Activated CD8-positive, alpha-beta T cell treated with anti-CD3 and anti-CD28 coated beads for 36 hours (primary cell): ENCODE results near the gene ABR. TPM values are rescaled to one million over a fixed set of nuclear protein-coding genes. Genes with fewer than 3 reads are reported as not detected.

Source experiments
- ATAC-seq: fragments of 200-7000 bp; cut with Tn5 transposase; one replicate; pipeline ENCODE4 v1.10.0; 2021; ENCODE audit warnings: mild to moderate bottlenecking, moderate library complexity
- CTCF ChIA-PET: fragments of 350-600 bp; sonication (Branson Sonifier 250); formaldehyde crosslinking; loops from one replicate; lab custom pipeline; 2021; ENCODE audit warnings: antibody characterized with exemption; lab: Charles Lee
- POLR2A ChIA-PET: fragments of 350-600 bp; sonication (Branson Sonifier 250); formaldehyde crosslinking; loops from one replicate; lab custom pipeline; 2021; ENCODE audit warnings: antibody characterized with exemption; lab: Charles Lee
- DNase-seq: peaks from one replicate; pipeline ENCODE4 v3.0.0-alpha.2; 2020
- H3K27ac Mint-ChIP-seq: one replicate; pipeline ENCODE4 v1.8.0; 2021; ENCODE audit warnings: mild to moderate bottlenecking, mixed read lengths
- H3K27me3 Mint-ChIP-seq: one replicate; pipeline ENCODE4 v1.8.0; 2021; ENCODE audit warnings: mixed read lengths
- H3K36me3 Mint-ChIP-seq: one replicate; pipeline ENCODE4 v1.8.0; 2021; ENCODE audit warnings: low read depth, mixed read lengths
- H3K4me1 Mint-ChIP-seq: one replicate; pipeline ENCODE4 v1.8.0; 2021; ENCODE audit warnings: low read depth, mixed read lengths
- H3K4me3 Mint-ChIP-seq: one replicate; pipeline ENCODE4 v1.8.0; 2021; ENCODE audit warnings: mild to moderate bottlenecking, moderate library complexity, mixed read lengths
- H3K9me3 Mint-ChIP-seq: one replicate; pipeline ENCODE4 v1.8.0; 2021; ENCODE audit warnings: mixed read lengths
- intact Hi-C: fragments of 100-400 bp; cut with micrococcal nuclease; formaldehyde crosslinking; loops from one replicate; pipeline ENCODE4 v1.10.0; 2022
- total RNA-seq, 2 experiments: library from RNA; stranded (reverse); gene quantifications; one replicate each; pipeline ENCODE4 v1.2.3, GENCODE V29; 2021
- TF ChIP-seq, protein P1 (sequence below): fragments of 200-600 bp; IDR thresholded peaks from one replicate; pipeline ENCODE4 v1.8.0; 2022; ENCODE audit warnings: antibody characterized with exemption, mild to moderate bottlenecking

The ABR gene
- total RNA-seq, result 10 to 100 TPM; 44.4 to 46.6 TPM

DNA sequence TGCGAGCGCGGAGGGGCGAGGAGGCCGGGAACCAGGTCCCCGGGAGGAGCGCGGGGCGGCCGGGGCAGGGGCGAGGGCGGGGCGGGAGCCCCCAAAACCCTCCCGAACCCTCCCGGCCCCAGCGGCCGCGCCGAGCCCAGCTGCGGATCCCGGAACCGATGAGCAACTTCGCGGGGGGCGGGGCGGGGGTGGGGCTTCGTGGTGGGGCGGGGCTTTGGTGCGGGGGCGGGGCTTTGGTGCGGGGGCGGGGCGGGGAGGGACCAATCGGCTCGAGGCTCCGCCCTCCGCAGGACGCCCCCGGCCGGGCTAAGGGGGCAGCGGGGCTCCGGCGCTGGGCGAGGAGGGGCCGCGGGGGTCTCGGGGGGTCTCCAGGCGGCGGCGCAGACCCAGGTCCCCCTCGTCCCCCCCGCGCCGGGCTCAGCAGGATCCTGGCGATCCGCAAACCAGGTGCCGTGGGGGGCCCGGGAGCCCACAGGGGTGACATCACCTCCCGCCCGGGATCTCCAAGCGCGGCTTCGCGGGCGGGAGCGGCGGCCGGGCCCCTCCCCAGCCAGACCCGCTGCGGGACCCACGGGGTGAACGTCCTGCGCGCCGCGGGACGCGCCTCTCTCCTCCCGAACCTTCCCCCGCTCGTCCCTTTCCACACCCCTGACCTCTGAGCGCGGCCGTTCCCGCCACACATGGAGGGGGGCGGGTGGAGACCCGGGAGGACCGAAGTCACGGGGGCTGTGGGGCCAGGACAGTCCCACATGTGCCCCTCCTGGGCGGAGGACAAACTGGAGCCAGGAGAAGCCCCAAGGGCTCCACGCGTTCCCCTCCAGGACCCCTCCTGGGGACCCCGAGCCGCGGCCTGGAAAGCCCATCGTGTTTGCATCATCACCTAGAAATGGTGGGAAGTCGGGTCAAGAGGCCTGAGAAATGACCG lies at the start of gene ABR:
TSS of gene ABR (minus strand) at position 164 of the 925 bp plus-strand sequence. CDS start 254 bp downstream, outside the sequence.
- CTCF ChIA-PET, result interaction anchor here (9.7 kb wide), 1 partner anchor 57 kb away, joined by 142 read pairs; no protein-coding TSS in a partner anchor

DNA sequence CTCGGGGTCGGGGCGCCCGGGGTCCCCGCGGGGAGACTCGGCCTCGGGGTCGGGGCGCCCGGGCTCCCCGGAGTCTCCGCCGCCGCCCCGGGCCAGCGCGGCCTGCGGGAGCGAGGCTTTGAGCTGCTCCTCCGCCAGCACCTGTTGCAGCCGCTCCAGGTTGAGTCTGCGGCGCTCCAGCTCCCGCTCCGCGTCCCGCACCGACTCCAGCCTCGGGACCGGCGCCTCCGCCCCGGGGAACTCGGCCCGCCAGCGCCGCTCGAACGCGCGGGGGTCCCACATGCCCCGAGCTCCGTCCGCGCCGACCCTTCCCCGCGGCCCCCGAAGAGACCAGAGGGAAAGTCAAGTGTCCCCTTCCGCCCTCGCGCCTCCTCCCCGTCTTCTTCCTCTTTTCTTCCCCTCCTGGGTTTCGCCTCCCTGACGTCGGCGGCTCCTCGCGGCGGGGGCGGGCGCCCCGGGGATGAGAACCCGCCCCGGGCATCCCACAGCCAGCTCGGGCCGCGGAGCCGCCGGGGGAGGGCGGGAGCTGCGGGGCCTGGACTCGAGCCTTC lies 49.6 kb upstream of the ABR start:
- intact Hi-C loops, result no loop called here
- Mint-ChIP-seq H3K4me1 (peaks cover 10% of the 10 kb centered on the region), H3K27me3 (peaks cover 40% of the 10 kb centered on the region), H3K27ac (no peak overlapping the region), H3K4me3 (peak overlapping the region; percentile 78), H3K9me3 (no peaks in the 10 kb centered on the region), H3K36me3 (no peaks in the 10 kb centered on the region)
- DNase-seq, result peak; percentile 50
- TF ChIP-seq, protein P1, sequence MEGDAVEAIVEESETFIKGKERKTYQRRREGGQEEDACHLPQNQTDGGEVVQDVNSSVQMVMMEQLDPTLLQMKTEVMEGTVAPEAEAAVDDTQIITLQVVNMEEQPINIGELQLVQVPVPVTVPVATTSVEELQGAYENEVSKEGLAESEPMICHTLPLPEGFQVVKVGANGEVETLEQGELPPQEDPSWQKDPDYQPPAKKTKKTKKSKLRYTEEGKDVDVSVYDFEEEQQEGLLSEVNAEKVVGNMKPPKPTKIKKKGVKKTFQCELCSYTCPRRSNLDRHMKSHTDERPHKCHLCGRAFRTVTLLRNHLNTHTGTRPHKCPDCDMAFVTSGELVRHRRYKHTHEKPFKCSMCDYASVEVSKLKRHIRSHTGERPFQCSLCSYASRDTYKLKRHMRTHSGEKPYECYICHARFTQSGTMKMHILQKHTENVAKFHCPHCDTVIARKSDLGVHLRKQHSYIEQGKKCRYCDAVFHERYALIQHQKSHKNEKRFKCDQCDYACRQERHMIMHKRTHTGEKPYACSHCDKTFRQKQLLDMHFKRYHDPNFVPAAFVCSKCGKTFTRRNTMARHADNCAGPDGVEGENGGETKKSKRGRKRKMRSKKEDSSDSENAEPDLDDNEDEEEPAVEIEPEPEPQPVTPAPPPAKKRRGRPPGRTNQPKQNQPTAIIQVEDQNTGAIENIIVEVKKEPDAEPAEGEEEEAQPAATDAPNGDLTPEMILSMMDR, result no peak
- ATAC-seq, result peak; percentile 51
- ChIA-PET CTCF (interaction anchor here (0.9 to 1.5 kb wide), 4 partner anchors 30 to 107 kb away, joined by 3 to 5 read pairs (median 3); no protein-coding TSS in a partner anchor), POLR2A (interaction anchor here (0.9 kb wide), 1 partner anchor 31 kb away, joined by 3 read pairs; no protein-coding TSS in a partner anchor)

More for the DNA sequence above, at the start of gene ABR:
- peak within 1 kb of the TSS; percentile 67 for H3K4me3 Mint-ChIP-seq
- POLR2A ChIA-PET, result no interaction called here
- no peaks in the 10 kb centered on the region for H3K9me3 Mint-ChIP-seq
- peaks cover 15% of the 10 kb centered on the region for H3K4me1 Mint-ChIP-seq
- DNase-seq (peak; percentile 55), ATAC-seq (peak; percentile 52)
- no peak within 1 kb of the TSS for H3K27ac Mint-ChIP-seq
- H3K27me3 Mint-ChIP-seq, result peaks cover 2% of the 10 kb centered on the region
- no peaks in the 10 kb centered on the region for H3K36me3 Mint-ChIP-seq
- intact Hi-C loops, result no loop called here
- TF ChIP-seq, protein P1, result no peak

DNA sequence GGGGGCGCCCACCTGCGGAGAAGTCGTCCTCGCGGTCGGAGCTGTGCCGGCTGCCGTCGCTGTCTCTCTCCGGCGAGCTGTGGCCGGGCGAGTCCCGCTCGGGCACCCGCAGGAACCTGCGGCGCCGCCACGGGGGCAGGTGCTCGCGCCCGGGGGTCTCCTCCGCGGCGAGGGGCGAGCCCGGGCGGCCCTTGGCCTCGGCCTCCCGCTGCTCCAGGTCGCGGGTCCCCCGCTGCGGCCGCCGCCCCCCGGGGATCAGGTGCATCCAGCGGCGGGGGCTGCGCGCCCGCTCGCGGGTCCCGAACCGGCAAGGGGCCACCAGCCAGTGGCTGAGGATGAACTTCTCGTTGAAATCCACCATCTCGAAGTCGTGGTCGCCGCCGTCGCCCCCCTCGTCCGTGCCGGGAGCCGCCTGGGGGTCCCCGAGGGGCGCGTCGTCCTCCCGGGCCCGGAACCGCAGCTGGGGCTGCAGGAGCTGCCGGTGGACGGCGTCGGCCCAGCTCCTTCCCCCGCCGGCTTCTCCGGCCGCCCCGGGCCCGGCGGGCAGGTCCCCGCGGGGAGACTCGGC lies 49.1 kb upstream of the ABR start:
- DNase-seq, result peak; percentile 16
- Mint-ChIP-seq H3K27ac (no peak overlapping the region), H3K36me3 (no peaks in the 10 kb centered on the region), H3K27me3 (peaks cover 38% of the 10 kb centered on the region), H3K4me1 (peaks cover 10% of the 10 kb centered on the region), H3K4me3 (no peak overlapping the region), H3K9me3 (no peaks in the 10 kb centered on the region)
- intact Hi-C loops, result no loop called here
- TF ChIP-seq, protein P1, result no peak
- peak; percentile 8 for ATAC-seq
- POLR2A ChIA-PET, result interaction anchor here (0.9 kb wide), 2 partner anchors 31 to 50 kb away, joined by 3 read pairs; no protein-coding TSS in a partner anchor
- CTCF ChIA-PET, result interaction anchor here (0.9 to 1.5 kb wide), 5 partner anchors 31 to 106 kb away, joined by 3 to 5 read pairs (median 3); no protein-coding TSS in a partner anchor

DNA sequence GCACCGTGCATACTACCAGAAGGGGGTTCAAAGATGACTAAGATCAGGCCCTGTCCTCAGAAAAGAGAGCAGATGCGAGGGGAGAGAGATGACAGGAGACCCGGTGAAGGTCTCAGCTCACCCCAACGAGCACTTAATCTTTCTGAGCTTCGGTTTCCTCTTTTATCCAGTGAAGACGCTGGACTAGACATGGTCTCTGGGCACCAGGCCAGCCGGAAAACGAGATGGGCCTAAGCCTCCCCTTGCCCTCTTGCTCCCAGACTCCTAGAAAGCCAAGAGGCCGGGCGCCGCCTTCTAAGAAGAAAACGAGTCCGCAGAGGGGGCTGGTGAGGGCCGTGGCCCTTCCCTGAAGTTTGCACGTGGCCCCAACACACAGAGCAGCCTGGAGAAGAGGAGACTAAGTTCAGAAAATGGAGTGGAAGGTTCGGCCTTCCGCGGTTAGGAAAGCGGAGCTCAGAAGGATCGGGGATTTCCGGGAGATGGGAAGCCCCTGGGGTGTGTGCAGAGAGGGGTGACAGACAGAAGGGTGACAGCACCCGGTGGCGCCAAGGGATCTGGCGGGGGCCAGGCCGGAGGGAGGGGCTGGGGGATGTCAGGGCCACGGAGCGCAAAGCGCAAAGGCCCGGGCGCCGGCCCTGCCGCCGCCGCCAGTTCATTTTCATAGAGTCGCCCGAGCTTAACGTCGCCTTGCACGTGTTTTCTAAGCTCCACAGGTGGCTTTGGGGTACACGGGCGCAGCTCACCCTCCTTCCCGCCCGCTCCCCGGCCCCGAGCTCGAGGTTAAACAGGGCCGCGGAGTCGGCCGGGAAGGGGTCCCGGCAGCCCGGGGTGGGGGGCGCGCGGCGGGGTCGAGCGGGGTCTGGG lies 48.4 kb upstream of the ABR start:
- H3K27ac Mint-ChIP-seq, result peak overlapping the region; percentile 47
- no peaks in the 10 kb centered on the region for H3K36me3 Mint-ChIP-seq
- ATAC-seq, result peak; percentile 35
- ChIA-PET CTCF (interaction anchor here (0.7 to 1.4 kb wide), 4 partner anchors 31 to 105 kb away, joined by 3 read pairs; no protein-coding TSS in a partner anchor), POLR2A (interaction anchor here (0.6 to 1.4 kb wide), 3 partner anchors 49 to 299 kb away, joined by 3 to 4 read pairs (median 3); partner anchors contain the start of gene YWHAE)
- DNase-seq, result peak; percentile 27
- H3K9me3 Mint-ChIP-seq, result no peaks in the 10 kb centered on the region
- peak overlapping the region; percentile 76 for H3K4me3 Mint-ChIP-seq
- peaks cover 38% of the 10 kb centered on the region for H3K27me3 Mint-ChIP-seq
- intact Hi-C loops, result no loop called here
- peaks cover 10% of the 10 kb centered on the region for H3K4me1 Mint-ChIP-seq
- TF ChIP-seq, protein P1, result no peak
